HG03469 (cell line): Measurements from ENCODE around the gene SP8.

Experiments used
- ATAC-seq: cut with Tn5 transposase; IDR thresholded peaks from one replicate; pipeline ENCODE4 v1.9.1; 2021; ENCODE audit warnings: mild to moderate bottlenecking, moderate library complexity, moderate number of reproducible peaks; ENCODE audit not compliant: unreplicated experiment

SP8 gene

GRCh38 chr7:20795361-20795760 lies 8.7 kb upstream of the SP8 start:
- no peak for ATAC-seq

- ATAC-seq, result no peak
Observed at GRCh38 chr7:20794676-20795075, 8.0 kb upstream of the SP8 start.

GRCh38 chr7:20793694-20794394 lies 7.2 kb upstream of the SP8 start:
- ATAC-seq, result no peak

- ATAC-seq, result no peak
Observed at GRCh38 chr7:20793248-20793647, 6.6 kb upstream of the SP8 start.

- no peak for ATAC-seq
Observed at GRCh38 chr7:20791538-20792434, 5.1 kb upstream of the SP8 start.

GRCh38 chr7:20790375-20790774 lies 3.7 kb upstream of the SP8 start:
- ATAC-seq, result no peak

GRCh38 chr7:20788420-20788990 lies 1.8 kb upstream of the SP8 start:
- ATAC-seq, result no peak

GRCh38 chr7:20787660-20788419 lies 1.2 kb upstream of the SP8 start:
- ATAC-seq, result no peak

GRCh38 chr7:20786421-20786778 lies 286 bp downstream of the SP8 start:
- ATAC-seq, result no peak

- ATAC-seq, result no peak
Observed at GRCh38 chr7:20786049-20786412, 655 bp downstream of the SP8 start.

GRCh38 chr7:20785157-20786048 lies 1.3 kb downstream of the SP8 start:
- ATAC-seq, result no peak

- ATAC-seq, result no peak
Observed at GRCh38 chr7:20784388-20785156, 2.1 kb downstream of the SP8 start.

GRCh38 chr7:20783700-20784387 lies 2.8 kb downstream of the SP8 start:
- no peak for ATAC-seq

- no peak for ATAC-seq
Observed at GRCh38 chr7:20783125-20783699, 3.5 kb downstream of the SP8 start.

- no peak for ATAC-seq
Observed at GRCh38 chr7:20779041-20779440, 7.6 kb downstream of the SP8 start.

GRCh38 chr7:20778063-20778721 lies 8.5 kb downstream of the SP8 start:
- ATAC-seq, result no peak

GRCh38 chr7:20777377-20778062 lies 9.2 kb downstream of the SP8 start:
- ATAC-seq, result no peak
